Measurements from ENCODE around the gene VPS13D.

GRCh38 chr1:12472156-12472797 is 242.4 kb downstream of the VPS13D start:
- TF ChIP-seq CTCF (IDR thresholded peaks at IDR 0.05), result no peak
- TF ChIP-seq POLR2A (IDR thresholded peaks at IDR 0.05), result no peak

All from thyroid gland (tissue), 4 donors.